Measurements from ENCODE around the gene CRELD2.

Gene CRELD2

DNA sequence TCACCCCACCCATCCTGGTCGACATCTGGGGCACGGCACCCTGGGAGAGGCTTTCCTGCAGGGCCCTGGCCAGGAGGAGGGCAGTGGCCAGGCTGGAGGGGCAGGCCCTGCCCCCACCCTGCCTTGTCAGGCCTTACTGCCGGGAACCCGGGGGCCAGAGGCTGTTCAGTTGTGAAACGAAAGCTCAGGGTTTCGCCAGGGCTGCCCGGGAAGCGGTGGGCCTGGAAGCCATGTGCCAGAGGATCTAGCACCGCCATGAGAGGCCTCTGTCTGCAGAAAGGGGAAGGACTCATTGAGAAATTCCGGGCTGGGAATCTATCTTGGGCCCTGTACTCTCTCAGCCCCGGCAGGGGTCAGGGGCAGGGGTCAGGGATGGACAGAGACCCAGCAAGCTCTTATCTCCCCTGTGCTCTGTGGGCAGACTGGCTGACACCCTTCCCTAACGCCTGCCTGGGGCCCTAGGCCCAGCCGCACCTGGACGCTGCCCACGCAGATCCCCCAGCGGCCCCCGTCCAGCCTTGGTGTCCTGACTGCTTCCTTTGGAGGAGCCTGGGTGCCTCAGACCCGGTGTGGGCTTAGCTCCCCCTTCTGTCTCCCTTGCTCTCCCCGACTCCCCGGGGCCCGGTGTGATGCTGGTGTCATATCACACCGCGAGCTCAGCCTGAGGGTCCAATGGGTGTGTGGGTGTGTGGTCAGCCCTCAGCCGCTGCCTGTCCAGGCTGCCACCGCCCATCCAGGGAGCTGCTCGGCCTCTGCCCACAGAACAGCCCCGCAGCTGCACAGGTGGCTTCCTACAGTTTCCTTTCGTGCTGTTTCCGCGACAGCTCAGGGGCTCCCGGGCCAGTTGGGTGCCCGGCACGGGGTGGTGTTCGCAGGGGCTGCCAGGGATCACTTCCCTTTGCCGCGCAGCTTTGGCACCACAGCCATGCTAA, 48.6 kb downstream of the CRELD2 start:
- TF ChIP-seq, protein P1, sequence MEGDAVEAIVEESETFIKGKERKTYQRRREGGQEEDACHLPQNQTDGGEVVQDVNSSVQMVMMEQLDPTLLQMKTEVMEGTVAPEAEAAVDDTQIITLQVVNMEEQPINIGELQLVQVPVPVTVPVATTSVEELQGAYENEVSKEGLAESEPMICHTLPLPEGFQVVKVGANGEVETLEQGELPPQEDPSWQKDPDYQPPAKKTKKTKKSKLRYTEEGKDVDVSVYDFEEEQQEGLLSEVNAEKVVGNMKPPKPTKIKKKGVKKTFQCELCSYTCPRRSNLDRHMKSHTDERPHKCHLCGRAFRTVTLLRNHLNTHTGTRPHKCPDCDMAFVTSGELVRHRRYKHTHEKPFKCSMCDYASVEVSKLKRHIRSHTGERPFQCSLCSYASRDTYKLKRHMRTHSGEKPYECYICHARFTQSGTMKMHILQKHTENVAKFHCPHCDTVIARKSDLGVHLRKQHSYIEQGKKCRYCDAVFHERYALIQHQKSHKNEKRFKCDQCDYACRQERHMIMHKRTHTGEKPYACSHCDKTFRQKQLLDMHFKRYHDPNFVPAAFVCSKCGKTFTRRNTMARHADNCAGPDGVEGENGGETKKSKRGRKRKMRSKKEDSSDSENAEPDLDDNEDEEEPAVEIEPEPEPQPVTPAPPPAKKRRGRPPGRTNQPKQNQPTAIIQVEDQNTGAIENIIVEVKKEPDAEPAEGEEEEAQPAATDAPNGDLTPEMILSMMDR (IDR thresholded peaks at IDR 0.05; ENCODE audit: insufficient read depth, low read depth, low read length, missing control alignments): no peak
- H3K4me3 ChIP-seq (ENCODE audit: low read depth, low read length): no peak overlapping the region
- DNase-seq (ENCODE audit: low read depth): no peak

DNA sequence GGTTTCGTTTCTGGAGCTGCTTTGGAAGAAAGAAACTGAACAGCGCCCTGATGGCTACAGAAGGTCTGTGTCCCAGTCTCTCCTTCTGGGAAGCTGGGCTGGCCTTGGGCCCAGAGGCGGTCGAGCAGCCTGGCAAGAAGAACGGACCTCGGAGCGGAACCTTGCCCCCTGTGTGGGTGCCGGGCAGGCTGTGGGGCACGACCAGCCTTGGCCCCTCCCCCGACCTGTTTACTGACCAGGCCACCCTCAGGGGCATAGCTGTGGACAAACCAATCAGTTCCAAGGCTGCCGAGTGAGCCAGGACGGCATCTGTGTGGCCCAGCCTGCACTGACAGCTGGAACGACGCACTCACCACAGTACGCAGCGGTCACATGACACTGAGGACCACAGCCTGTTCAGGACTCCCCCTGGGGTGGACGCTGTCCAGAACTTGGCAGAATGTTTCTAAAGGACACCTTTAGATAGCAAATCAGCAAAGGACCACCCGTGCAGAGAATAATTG, 49.3 kb downstream of the CRELD2 start:
- TF ChIP-seq, protein P1 (IDR thresholded peaks at IDR 0.05; ENCODE audit: insufficient read depth, low read depth, low read length, missing control alignments): no peak
- no peak overlapping the region for H3K4me3 ChIP-seq (ENCODE audit: low read depth, low read length)
- DNase-seq (ENCODE audit: low read depth): no peak

DNA sequence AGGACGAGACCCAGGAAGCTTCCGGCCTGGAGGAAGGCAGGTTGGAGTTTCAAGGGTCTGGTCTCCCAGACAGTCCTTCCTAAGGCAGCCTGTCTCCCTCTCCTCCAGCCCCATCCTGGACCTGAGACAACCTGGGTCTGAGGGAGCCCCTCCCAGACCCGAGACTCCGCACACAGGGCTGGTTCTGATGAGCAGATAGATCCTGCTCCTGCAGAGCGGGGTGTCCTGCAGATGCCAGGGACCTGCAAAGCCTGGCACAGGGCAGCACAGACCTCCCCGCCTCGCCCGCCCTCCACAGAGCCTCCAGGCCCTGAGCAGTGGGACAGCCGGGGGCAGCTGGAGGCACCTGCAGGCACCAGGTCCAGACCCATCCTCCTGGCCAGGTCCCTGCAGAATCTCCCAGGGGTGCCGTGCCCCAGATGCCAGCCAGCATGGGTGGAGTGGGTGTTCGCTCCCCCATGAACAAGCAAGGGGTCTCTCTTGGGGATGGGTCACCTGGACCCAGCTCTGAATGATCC, 49.9 kb downstream of the CRELD2 start:
- no peak overlapping the region for H3K4me3 ChIP-seq (ENCODE audit: low read depth, low read length)
- TF ChIP-seq, protein P1 (IDR thresholded peaks at IDR 0.05; ENCODE audit: insufficient read depth, low read depth, low read length, missing control alignments): no peak
- no peak for DNase-seq (ENCODE audit: low read depth)

- no peak for DNase-seq (ENCODE audit: low read depth)
Observed at GRCh38 chr22:49968831-49969661, 50.6 kb downstream of the CRELD2 start.

GRCh38 chr22:49969751-49970527, 51.5 kb downstream of the CRELD2 start:
- DNase-seq (ENCODE audit: low read depth): no peak
- H3K4me3 ChIP-seq (ENCODE audit: low read depth, low read length): no peak overlapping the region
- TF ChIP-seq, protein P1 (IDR thresholded peaks at IDR 0.05; ENCODE audit: insufficient read depth, low read depth, low read length, missing control alignments): no peak

More at GRCh38 chr22:49968831-49969661, 50.6 kb downstream of the CRELD2 start:
- no peak overlapping the region for H3K4me3 ChIP-seq (ENCODE audit: low read depth, low read length)
- TF ChIP-seq, protein P1 (IDR thresholded peaks at IDR 0.05; ENCODE audit: insufficient read depth, low read depth, low read length, missing control alignments): no peak

Measured in GM12865 (cell line).